Astrocyte (in vitro differentiated cells and primary cell): ENCODE measurements around the gene CPSF2. TPM values are rescaled to one million over a fixed set of nuclear protein-coding genes. Genes with fewer than 3 reads are reported as not detected.

Experiments used
- DNase-seq: peaks from one replicate; pipeline ENCODE4 v3.0.0-alpha.2; 2010; ENCODE audit warnings: low read depth
- FAIRE-seq: peaks from 2 replicates; lab custom pipeline; 2011; peaks lifted over from hg19 to GRCh38; lab: Jason Lieb, UNC
- H2AFZ ChIP-seq: 2 replicates; pipeline ENCODE4 v1.6.0; 2012; ENCODE audit warnings: low read depth, low read length, inconsistent platforms
- H3K27ac ChIP-seq: 2 replicates; pipeline ENCODE4 v1.5.1; 2011; ENCODE audit warnings: low read depth, low read length, inconsistent platforms
- H3K27me3 ChIP-seq: 2 replicates; pipeline ENCODE4 v1.6.0; 2011; ENCODE audit warnings: low read length, inconsistent platforms; ENCODE audit not compliant: insufficient read depth
- H3K36me3 ChIP-seq: 2 replicates; pipeline ENCODE4 v1.5.1; 2011; ENCODE audit warnings: low read length, inconsistent platforms; ENCODE audit not compliant: insufficient read depth
- H3K4me1 ChIP-seq: 2 replicates; pipeline ENCODE4 v1.5.1; 2011; ENCODE audit warnings: low read length, inconsistent platforms; ENCODE audit not compliant: insufficient read depth
- H3K4me2 ChIP-seq: 2 replicates; pipeline ENCODE4 v1.6.0; 2012; ENCODE audit warnings: low read length, inconsistent platforms
- H3K4me3 ChIP-seq: 2 replicates; pipeline ENCODE4 v1.5.1; 2011; ENCODE audit warnings: low read depth, mild to moderate bottlenecking, low read length, inconsistent platforms; ENCODE audit not compliant: insufficient read depth
- H3K79me2 ChIP-seq: 2 replicates; pipeline ENCODE4 v1.6.0; 2012; ENCODE audit warnings: mild to moderate bottlenecking, low read length, inconsistent platforms; ENCODE audit not compliant: insufficient read depth
- H3K9ac ChIP-seq: 2 replicates; pipeline ENCODE4 v1.6.0; 2012; ENCODE audit warnings: mild to moderate bottlenecking, low read length, inconsistent platforms
- H3K9me3 ChIP-seq: 2 replicates; pipeline ENCODE4 v1.5.1; 2012; ENCODE audit warnings: low read depth, mild to moderate bottlenecking, low read length, inconsistent platforms; ENCODE audit not compliant: insufficient read depth
- H4K20me1 ChIP-seq: 2 replicates; pipeline ENCODE4 v1.6.0; 2012; ENCODE audit warnings: low read length, inconsistent platforms; ENCODE audit not compliant: insufficient read depth
- H3K27ac Mint-ChIP-seq: one replicate; pipeline ENCODE4 v1.8.0; 2021; ENCODE audit warnings: mild to moderate bottlenecking, mixed read lengths; ENCODE audit not compliant: unreplicated experiment
- H3K27me3 Mint-ChIP-seq: one replicate; pipeline ENCODE4 v1.8.0; 2021; ENCODE audit warnings: low read depth, mixed read lengths; ENCODE audit not compliant: unreplicated experiment
- H3K36me3 Mint-ChIP-seq: one replicate; pipeline ENCODE4 v1.8.0; 2021; ENCODE audit warnings: low read depth, mixed read lengths; ENCODE audit not compliant: unreplicated experiment
- H3K4me1 Mint-ChIP-seq: one replicate; pipeline ENCODE4 v1.8.0; 2021; ENCODE audit warnings: low read depth, mixed read lengths; ENCODE audit not compliant: unreplicated experiment
- H3K4me3 Mint-ChIP-seq: one replicate; pipeline ENCODE4 v1.8.0; 2021; ENCODE audit warnings: mild to moderate bottlenecking, moderate library complexity, mixed read lengths; ENCODE audit not compliant: unreplicated experiment
- H3K9me3 Mint-ChIP-seq: one replicate; pipeline ENCODE4 v1.8.0; 2021; ENCODE audit warnings: mild to moderate bottlenecking, mixed read lengths; ENCODE audit not compliant: unreplicated experiment
- CTCF ChIP-seq: IDR thresholded peaks from 2 replicates; pipeline ENCODE4 v1.5.1; 2011; ENCODE audit warnings: low read depth, mild to moderate bottlenecking, inconsistent platforms, low read length, moderate library complexity; ENCODE audit not compliant: insufficient read depth
- EZH2 ChIP-seq: IDR thresholded peaks from 2 replicates; pipeline ENCODE4 v1.6.1; 2012; ENCODE audit warnings: mild to moderate bottlenecking, low read length, inconsistent platforms; ENCODE audit not compliant: insufficient read depth
- total RNA-seq: library from RNA; stranded (reverse); gene quantifications from 2 replicates; pipeline ENCODE4 v1.2.1, GENCODE V29; 2021

Gene CPSF2
- total RNA-seq, 1 donor from 2014 or later, result 58.6 TPM

- Histone ChIP-seq H3K27ac (peak within 1 kb of the TSS; percentile 89), H3K36me3 (no peaks in the 10 kb centered on the region), H3K4me1 (peaks cover 4% of the 10 kb centered on the region), H3K4me3 (peak within 1 kb of the TSS; percentile 93), H3K9ac (peak within 1 kb of the TSS; percentile 95), H3K27me3 (no peaks in the 10 kb centered on the region), H3K79me2 (peaks cover 40% of the 10 kb centered on the region), H4K20me1 (peaks cover 18% of the 10 kb centered on the region), H3K4me2 (peak within 1 kb of the TSS; percentile 98), H3K9me3 (no peaks in the 10 kb centered on the region), H2AFZ (peak within 1 kb of the TSS; percentile 87)
- peak within 1 kb of the TSS; percentile 95 for H3K4me3 Mint-ChIP-seq
- peak; percentile 98 for DNase-seq
- TF ChIP-seq CTCF (peak; percentile 74), EZH2 (no peak)
- H3K9me3 Mint-ChIP-seq, result peaks cover 2% of the 10 kb centered on the region
- peak; percentile 63 for FAIRE-seq
- no peaks in the 10 kb centered on the region for H3K27me3 Mint-ChIP-seq
- H3K4me1 Mint-ChIP-seq, result peaks cover 3% of the 10 kb centered on the region
- H3K27ac Mint-ChIP-seq, result peak within 1 kb of the TSS; percentile 70
- H3K36me3 Mint-ChIP-seq, result peaks cover 3% of the 10 kb centered on the region
These were observed 15.4 kb upstream of the CPSF2 start, which contains the start of gene ATXN3 for GRCh38 chr14:92106143-92106926. Gene ATXN3 (minus strand): TSS chr14:92106582. CDS start chr14:92106552, 30 bp downstream.

- H3K4me3 ChIP-seq, result no peak overlapping the region
These were observed 13.2 kb upstream of the CPSF2 start for GRCh38 chr14:92108345-92109254.

More at GRCh38 chr14:92108345-92109254, 13.2 kb upstream of the CPSF2 start:
- peaks cover 2% of the 10 kb centered on the region for H3K9me3 Mint-ChIP-seq
- Histone ChIP-seq H4K20me1 (peaks cover 8% of the 10 kb centered on the region), H2AFZ (no peak overlapping the region), H3K4me2 (no peak overlapping the region), H3K4me1 (peaks cover 7% of the 10 kb centered on the region), H3K27ac (no peak overlapping the region), H3K9ac (no peak overlapping the region), H3K36me3 (no peaks in the 10 kb centered on the region), H3K27me3 (no peaks in the 10 kb centered on the region), H3K79me2 (peaks cover 23% of the 10 kb centered on the region), H3K9me3 (no peaks in the 10 kb centered on the region)
- no peaks in the 10 kb centered on the region for H3K4me1 Mint-ChIP-seq
- no peaks in the 10 kb centered on the region for H3K27me3 Mint-ChIP-seq
- H3K4me3 Mint-ChIP-seq, result no peak overlapping the region
- TF ChIP-seq EZH2 (no peak), CTCF (no peak)
- no peak for DNase-seq
- no peak for FAIRE-seq
- H3K27ac Mint-ChIP-seq, result no peak overlapping the region
- H3K36me3 Mint-ChIP-seq, result no peaks in the 10 kb centered on the region
